ENCODE measurements around the gene MAD1L1.
"Not testable (repeated sequence)": the region's sequence is repeated elsewhere in the genome, so short reads cannot be mapped to it uniquely, and the experiment has no call there.

MAD1L1 gene

DNA sequence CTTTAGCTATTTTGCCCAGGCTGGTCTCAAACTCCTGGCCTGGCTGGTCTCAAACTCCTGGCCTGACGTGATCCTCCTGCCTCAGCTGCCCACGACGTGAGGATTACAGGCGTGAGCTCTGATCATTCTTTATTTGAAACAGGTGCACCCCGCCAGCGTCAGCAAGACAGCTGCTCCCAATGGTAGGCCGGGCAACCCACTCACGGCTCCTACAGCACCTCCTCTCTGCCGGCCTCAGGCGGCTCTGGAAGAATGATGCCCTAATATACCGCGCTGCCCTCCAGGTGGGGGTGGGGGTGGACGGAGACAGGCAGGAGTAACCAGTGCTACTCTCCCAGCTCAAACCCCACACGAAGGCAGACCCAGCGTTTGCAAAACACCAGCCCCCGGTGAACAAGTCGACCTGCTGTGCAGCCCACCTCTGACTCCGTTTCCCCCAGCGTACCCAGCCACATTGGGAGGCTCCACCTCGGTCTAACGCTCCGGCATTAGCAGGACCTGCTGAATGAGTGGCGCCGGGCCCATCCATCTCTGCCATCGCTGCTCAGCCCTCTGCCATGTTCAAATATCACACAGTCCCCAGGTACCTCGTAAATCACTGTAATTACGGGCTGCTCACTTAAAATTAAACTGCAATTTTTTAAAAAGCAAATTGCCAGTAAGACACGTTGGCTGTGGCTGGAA lies 414.0 kb downstream of the MAD1L1 start:
- DNase-seq: no peak

DNA sequence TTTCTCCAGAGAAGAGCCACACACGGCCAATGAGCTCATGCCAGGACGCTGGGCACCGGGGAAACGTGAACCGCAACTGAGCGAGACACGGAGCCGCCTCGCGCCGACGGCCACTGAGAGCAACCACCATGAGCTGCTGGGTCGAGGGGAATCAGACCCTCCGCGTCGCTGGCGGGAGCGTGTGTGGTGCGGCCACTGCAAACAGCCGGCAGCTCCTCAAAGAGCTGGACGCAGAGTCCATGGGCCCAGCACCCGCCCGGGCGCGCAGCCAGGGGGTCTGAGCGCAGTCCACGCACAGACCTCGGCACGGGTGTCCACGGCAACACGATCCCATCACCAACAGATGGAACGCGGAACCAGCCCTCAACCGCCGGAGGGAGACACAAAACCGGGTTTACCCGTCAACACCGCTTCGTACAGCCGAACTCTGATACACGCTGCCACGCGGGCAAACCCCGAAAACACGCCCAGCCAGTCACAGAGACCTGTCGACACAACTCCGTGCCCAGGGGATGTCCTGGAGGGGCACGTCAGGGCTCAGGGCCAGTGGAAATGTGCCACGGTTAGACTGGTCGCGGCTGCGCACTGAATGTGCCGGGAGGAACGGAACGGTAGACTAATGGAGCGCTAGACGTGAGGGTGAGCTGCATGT lies 415.6 kb downstream of the MAD1L1 start:
- DNase-seq: no peak

DNA sequence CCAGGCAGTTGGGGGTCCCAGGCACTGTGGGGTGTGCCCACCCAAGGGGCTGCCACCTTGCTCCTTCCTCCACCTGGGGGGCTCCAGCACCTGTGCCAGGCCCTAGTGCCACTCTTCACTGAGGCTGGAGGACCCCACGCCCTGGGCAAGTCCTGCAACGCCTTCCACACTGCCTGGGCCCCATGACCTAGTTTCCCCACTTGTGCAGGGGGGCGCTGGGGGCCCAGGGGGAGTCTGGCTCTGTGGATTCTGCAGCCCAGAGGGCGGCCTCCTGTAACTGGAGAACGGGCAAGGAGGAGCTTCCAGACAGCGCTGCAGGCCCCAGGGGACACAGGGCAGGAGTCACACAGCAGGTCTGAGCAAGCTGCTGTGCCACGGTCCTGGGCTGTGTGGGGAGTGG lies 416.3 kb downstream of the MAD1L1 start:
- DNase-seq: not testable (repeated sequence)

DNA sequence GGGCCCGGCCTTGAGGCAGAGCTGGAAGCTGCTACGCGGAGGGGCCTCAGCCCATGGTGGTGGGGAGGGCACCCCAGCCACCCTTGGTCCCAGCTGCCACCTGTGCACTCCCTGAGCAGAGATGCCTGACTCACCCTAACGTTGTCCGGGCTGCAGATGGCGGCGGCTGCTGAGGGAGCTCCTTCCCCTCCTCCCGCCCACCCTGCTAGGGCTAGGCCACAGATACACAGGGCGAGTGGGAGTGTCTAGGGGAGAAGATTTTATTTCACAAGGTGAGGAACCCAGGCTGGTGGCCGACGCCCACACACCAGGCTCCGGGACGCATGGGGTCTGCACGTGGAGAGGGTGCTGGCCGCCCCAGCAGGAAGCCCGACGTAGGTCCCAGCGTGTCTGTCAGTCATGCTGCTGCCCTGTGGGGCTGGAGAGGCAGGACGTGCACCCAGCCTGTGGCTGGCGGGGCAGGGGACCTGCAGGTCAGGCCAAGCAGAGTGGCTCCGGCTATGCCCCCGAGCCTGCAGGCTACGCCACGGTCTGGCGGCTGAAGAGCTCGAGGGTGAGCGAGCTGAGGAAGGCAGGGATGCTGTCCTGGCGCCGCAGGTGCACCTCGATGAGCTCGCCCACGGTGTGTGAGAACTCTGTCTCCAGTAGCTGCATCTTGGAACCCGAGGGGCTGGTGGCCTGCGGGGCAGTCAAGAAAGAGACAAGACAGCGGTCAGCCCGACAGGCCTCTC lies 417.0 kb downstream of the MAD1L1 start:
- not testable (repeated sequence) for DNase-seq

DNA sequence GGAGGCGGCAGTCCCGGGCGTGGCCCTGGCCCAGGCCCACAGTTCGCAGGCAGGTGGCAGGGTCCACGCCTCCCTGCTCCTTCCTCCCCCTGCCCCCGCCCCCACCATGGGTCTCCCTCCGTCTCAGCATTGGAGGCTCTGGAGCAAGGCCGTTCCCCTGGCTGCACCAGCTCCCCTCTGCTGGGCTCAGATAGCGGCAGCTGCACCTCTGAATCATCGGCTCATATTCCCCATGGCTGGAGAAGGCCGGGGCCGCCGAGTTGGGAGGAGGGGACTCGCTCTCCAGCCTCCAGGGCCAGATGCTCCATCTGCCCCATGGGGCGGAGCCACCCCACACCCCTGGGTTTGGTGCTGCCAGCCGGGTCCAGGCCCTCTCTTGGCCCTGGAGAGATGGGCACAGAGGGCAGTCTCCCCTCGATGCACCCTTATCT lies 417.7 kb downstream of the MAD1L1 start:
- DNase-seq: no peak

DNA sequence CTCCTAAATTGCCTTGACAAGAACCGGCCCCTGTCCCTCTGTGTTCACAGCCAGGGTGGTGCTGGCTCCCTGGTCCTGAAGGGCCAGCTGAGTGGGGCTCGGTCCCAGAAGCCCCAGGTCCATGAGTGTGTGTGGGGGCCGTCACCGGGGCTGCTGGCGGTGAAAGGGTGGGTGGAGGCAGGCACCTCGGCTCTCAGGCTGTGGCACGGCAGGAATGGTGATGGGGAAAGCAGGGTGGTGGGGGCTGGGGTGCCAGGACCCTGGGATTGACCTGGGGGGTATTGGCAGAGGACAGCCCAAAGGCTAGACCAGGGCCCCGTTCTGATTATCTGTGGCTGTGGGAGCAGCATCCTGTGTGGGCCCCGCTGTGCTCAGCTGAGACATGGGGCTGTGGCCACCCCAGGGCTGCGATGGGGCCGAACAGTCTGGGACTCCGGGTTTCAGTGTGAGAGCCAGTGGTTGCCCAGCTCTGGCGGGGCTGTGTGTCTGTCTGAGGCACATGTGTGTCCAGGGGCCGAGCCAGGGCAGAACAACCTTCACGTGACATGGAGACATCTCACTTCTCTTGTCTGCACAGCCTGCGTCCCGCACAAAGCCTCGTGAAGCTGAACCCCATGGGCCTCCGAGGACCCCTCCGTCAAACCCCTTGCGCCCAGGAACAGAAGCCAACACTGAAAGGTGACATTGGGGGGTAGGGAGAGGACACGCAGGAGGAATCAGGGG lies 418.5 kb downstream of the MAD1L1 start:
- no peak for DNase-seq

DNA sequence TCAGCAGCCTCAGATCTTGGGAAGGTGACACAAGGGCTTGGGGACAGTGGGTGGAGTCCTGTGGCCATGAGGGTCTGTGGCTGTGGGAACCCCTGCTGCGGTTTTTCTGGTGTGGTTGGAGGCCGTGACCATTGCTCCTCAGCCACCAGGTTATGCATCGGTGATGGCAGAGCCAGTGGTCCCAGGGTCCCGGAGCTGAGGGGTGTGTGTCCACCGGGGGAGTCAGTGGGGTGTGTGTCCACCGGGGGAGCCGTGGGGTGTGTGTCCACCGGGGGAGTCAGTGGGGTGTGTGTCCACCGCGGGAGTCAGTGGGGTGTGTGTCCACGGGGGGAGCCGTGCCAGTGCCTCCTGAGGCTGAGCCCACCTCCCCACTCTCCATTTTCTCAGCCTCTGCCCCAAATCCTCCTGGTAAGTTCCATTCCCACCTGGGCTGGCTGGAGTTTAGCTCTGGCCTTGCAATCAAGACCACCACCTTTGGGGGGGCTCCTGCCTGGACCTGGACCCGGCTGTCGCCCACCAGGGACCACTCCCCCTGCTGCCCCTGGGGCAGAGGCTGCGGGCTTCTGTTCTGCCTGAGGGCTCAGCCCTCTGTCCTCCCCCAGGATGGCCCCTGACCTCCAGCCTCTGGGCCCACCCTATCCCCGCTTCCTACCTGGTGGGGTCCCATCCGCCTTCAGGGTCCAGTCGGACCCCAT lies 419.2 kb downstream of the MAD1L1 start:
- DNase-seq: no peak

DNA sequence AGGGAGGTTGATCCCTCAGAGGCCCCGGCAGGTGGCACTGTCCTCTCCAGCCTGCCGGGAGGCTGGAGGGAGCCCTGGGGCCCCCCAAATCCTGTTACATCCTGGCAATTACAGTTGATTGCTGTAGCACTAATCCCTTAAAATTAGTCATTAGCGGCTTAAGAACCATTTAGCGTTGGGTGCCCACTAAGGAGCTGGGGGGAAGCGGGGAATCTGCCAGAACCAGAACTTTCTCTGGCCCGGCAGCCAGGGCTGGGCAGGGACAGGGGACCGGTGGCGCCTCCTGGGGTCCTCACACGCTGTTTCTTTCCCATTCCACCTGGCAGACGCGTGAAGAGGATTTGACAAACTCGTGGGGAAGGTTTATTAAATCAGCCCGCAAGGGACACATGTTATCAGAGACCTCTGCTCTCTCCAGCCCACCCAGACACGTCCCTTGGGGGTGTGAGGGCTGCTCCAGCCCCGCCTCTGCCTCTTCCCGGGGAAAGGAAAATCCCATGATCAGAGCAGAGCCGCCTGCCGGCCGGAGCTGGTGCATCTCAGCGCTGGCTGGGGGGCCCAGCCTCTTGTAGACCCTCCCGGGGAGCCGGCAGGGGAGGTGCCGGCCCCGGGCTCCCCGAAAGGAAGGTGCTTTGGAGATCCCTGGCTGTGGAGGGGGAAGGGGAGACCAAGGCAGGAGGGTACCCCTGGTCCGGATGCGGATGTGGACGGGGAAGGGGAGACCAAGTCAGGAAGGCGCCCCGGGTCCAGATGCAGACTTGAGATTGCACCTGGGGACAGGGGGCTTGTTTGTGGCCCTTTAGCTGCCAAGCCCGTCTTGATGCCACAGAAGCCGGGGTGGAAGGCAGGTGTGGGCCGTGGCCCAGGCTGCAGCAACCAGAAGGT lies 420.0 kb downstream of the MAD1L1 start:
- DNase-seq: no peak

DNA sequence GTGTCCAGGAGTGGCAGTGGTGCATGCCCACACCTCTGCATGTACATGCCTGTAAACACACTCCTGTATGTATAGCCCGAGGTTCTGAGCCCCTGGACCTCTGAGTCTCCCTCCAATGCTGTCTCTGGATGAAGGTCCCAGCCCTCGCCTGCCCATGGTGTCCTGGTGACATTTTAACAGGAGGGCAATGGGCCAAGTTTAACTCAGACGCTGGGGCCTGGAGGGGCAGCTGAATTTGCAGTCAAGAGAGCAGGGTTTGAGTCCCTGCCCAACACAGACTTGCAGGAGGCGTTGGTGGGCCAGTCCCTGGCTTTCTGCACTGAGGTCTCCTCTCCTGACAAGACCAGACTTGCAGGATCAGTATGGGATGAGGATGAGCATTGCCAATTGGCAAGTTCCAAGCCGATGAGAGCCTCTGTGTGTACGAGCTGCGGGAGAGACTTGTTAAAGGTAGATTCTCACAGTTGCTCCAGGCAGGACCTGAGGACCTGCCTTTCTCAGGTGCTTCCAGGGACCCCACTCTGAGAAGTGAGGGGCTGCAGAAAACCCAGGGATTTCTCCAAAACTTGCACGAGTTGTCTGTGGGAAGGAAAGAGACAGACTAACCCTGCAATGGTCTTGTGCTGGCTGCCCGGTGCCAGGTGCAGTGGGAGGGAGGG lies 420.8 kb downstream of the MAD1L1 start:
- DNase-seq: no peak

DNA sequence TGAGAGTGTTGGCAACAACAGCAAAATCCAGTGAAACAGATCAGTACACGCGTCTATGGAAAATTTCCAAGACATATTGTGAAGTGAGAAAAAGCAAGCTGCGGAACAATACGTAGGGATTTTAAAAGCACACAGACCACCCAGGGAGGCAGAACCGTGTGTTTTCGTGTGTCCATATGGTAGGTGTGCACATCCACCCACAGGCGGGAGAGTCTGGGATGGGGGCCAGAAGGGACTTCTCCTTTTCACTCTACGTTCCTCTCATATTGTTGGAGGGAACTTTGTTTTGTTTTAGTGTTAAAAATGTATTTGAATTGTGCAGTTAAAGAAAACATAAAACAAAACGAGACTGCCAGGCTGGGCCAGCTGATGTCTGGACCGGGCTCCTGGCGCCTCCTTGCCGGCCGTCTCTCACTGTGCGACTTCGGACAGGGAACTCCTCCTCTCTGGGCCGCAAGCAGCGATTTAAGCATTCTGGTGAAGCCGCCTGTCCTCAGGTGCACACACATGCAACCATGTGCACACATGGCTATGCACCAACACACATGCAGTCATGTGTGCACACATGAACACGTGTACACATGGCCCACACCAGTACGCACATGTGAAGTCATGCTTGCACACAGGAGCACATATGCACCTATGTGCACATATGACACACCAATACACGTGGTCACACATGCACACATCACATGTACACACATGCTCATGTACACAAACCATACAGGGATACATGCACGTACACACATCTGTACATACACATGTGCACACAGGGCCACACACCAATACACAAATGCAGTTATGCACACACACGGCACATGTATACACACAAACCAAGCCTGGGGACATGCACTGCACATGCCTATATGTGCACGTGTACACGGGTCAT lies 421.5 kb downstream of the MAD1L1 start:
- no peak for DNase-seq

DNA sequence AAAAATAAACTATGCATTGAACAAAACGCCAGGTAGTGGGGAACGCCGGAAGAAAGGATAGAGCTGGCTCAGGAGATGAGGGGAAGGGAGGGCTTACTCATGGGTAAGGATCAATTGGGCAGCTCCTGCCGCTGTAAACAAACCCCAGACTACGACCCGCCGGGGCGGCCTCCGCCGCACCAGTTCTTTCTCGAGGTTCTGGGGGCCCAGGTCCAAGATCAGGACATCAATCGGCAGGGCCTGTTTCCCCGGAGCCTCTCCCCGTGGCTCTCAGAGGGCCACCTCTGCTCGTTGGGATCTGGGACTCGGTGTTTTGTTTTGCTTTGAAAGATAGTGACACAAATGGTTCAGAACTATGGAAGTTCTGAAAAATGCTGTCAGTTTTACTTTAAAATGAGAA lies 422.2 kb downstream of the MAD1L1 start:
- DNase-seq: no peak

DNA sequence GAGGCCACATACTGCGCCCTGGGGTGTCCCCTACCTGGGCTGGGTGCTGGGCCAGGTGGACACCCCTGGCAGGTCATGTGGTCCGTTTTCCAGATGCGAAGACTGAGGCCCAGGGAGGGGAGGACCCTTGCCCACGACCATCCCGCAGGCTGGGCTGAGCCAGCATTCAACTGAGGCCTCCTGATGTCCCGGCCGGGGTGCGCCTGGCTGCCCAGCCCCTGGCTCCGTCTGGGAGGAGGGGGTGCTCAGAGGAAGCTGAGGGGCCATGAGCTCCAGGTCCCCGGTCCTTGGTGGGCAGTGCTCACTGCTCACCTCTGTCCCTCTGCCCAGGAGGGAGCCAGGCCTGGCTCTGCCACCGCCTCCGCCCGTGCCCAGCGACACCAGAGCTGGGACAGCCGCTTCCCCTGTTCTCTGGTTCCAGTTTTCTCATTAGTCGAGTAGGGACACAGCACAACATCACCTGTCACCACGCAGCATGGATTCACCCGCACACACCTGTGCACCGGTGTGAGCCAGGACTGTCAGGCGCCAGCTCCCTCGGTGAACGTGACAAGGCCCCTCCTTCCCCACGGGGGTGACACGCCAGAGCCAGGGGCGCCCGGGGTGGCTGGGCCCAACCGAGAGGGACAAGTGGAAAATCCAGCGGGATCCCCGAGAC lies 423.0 kb downstream of the MAD1L1 start:
- no peak for DNase-seq

DNA sequence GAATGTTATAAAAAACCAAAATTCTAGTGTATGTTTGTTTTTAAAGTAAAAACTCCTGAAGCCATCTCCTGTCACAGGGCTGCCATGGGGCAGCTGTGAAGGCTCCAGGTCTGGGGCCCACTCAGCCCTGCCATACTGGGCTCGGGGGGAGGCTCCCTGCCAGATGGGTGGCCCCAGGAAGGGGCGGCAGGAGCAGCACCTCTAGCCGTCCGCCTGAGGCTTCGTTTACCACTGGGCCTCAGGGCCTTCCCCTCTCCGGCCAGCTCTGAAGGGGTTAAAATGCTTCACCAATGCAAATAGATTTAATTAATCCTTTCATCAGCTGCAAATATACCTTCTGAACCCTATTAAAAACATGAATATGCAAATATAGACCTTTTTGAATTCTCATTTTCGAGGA lies 423.7 kb downstream of the MAD1L1 start:
- no peak for DNase-seq

DNA sequence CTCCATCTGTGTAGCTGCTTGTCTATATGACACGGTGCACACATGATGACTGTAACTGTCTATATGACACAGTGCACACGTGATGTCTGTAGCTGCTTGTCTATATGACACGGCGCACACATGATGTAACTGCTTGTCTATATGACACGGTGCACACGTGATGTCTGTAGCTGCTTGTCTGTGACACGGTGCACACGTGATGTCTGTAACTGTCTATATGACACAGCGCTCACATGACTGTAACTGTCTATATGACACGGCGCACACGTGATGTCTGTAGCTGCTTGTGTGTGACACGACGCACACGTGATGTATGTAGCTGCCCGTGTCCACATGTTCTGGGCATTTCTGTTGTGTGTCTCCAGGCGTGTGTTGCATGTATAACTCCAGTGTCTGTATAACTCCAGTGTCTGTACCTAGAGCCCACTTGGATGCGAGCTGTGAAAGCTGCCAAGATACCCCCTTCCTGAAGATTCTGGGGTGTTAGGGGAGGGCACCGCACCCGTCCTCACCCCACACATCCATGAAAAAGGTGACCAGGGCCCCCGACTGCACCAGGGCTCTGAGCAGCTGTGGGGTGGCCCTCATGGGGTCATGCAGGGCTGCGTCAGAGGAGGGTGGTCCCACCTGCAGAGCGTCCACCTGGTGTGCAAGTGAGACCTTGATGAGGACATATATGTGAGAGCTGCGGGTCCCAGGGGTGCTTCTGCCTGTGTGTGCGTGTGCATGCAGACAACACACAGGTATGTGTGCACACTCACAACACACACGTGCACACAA lies 424.7 kb downstream of the MAD1L1 start:
- no peak for DNase-seq

DNA sequence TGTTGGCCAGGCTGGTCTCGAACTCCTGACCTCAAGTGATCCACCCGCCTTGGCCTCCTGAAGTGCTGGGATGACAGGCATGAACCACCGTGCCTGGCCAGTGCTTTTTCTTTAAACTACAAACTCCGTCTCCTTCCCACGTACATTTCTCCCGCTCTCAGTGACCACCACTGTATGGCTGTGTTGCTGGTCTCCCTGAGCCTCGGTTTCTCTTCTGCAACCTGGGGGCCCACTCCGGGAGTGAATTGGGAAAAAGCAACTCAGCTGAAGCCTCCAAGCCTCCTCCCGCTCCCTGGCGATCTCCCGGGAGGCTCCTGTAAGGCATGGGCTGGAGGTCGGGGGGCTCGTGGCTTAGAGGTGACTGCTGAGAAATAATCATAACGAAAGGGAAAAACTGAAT lies 426.4 kb downstream of the MAD1L1 start:
- DNase-seq: no peak

DNA sequence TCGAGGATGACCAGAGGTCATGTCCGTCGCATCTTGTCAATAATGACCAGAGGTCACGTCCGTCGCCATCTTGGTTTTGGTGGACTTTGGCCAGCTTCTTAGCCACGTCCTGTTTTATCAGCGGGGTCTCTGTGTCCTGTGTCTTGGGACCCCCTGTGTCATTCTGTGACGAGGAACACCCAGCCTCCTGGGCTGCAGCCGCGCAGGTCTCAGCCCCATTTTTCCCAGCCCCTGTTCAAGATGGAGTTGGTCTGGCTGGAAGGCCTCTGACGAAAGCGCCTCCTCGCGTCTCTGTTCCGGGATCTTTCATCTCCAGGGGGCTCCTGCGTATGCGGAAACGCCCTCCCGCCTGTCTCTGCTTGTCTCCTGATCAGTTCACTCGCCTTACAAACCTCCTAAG lies 428.4 kb downstream of the MAD1L1 start:
- DNase-seq: no peak

DNA sequence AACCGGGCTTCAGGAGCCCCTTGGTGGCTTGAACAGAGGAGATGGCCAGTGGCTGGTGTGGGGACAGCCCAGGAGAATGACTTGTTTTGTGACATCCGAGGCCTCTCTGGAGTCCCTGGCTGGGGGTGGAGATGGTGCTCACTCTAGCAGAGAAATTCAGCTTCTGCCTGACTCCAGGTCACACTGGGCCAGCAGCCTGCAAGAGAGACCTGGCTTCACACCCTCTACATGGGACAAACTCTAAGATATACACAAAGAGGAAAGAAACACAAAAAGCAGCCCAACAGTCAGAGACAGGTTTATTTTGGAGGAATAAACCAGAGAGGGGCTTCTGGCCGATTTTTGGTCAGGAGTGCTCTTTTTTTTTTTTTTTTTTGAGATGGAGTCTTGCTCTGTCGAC lies 429.8 kb downstream of the MAD1L1 start:
- DNase-seq: no peak

DNA sequence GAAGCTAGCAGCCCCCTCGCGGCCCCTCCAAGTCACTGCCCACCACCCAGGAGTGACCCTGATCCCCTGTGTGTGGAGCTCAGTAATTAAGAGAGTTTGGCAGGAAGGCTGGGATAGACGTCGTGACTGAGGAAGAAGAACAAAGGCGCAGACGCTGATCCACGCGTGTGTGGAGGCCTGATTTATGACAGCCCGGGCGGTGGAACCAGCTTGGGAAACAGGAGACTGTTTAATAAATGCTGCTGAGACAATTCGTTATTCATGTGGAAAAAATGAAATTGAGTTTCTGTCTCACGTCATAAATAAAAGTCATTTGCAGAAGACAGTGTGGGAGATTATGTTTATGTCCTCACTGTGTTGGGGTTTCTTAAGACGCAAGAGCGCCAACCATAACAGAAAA lies 431.8 kb downstream of the MAD1L1 start:
- DNase-seq: no peak

DNA sequence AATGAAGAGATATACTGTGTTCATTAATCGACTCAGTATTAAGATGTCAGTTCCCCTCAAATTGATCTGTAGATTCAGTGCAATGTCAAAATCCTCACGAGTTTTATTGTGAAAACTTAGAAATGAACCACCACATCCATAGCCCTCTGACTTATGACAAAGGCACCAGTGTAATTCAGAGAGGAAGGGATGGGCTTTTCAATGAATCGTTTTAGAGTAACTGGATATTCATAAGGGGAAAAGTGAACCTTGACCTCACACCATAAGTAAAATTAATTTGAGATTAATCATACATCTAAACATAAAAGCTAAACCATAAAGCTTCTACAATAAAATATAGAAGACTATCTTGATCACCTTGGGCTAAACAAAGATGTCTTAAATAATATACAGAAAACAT lies 434.6 kb downstream of the MAD1L1 start:
- DNase-seq: no peak

All from EL (cell line).